Fibroblast of lung (primary cell): ENCODE data around the gene PLTP. TPM values are rescaled to one million over a fixed set of nuclear protein-coding genes. Genes with fewer than 3 reads are reported as not detected.

Experiments used
- DNase-seq, 2 donors: peaks; one replicate each; pipeline versions ENCODE4 v3.0.0 to v3.0.0-alpha.2; 2010; ENCODE audit warnings: low read depth in 2 of 2
- H2AFZ ChIP-seq: 2 replicates; pipeline ENCODE4 v1.5.1; 2012; ENCODE audit warnings: low read length, control low read depth, inconsistent platforms
- H3K27ac ChIP-seq: 2 replicates; pipeline ENCODE4 v1.5.1; 2011; ENCODE audit warnings: low read length, control low read depth; ENCODE audit not compliant: insufficient read depth
- H3K27me3 ChIP-seq: 2 replicates; pipeline ENCODE4 v1.5.1; 2011; ENCODE audit warnings: mild to moderate bottlenecking, low read length; ENCODE audit not compliant: control insufficient read depth, insufficient read depth
- H3K36me3 ChIP-seq: 2 replicates; pipeline ENCODE4 v1.5.1; 2011; ENCODE audit warnings: low read length; ENCODE audit not compliant: control insufficient read depth, insufficient read depth
- H3K4me1 ChIP-seq: 2 replicates; pipeline ENCODE4 v1.5.1; 2011; ENCODE audit warnings: low read length; ENCODE audit not compliant: control insufficient read depth, insufficient read depth; ENCODE audit errors: extremely low read depth
- H3K4me2 ChIP-seq: 2 replicates; pipeline ENCODE4 v1.5.1; 2011; ENCODE audit warnings: low read length, control low read depth; ENCODE audit not compliant: insufficient read depth; ENCODE audit errors: extremely low read depth
- H3K4me3 ChIP-seq, 4 experiments: fragments of 200-600 bp in 1 of 4; sonication (generic) in 1 of 4; replicated peaks in 1 of 4; 2 replicates each; pipeline ENCODE4 v1.5.1; 2011 to 2016; ENCODE audit warnings: low read length in 4 of 4, low read depth in 3 of 4, mild to moderate bottlenecking in 3 of 4, control low read depth in 2 of 4, inconsistent platforms in 1 of 4, mixed read lengths in 1 of 4; ENCODE audit not compliant: insufficient read depth in 1 of 4; ENCODE audit errors: control extremely low read depth in 1 of 4
- H3K79me2 ChIP-seq: 2 replicates; pipeline ENCODE4 v1.5.1; 2012; ENCODE audit warnings: mild to moderate bottlenecking, low read length, inconsistent platforms; ENCODE audit not compliant: control insufficient read depth, insufficient read depth
- H3K9ac ChIP-seq: 2 replicates; pipeline ENCODE4 v1.5.1; 2011; ENCODE audit warnings: mild to moderate bottlenecking, low read length, control low read depth; ENCODE audit not compliant: insufficient read depth
- H3K9me3 ChIP-seq: 2 replicates; pipeline ENCODE4 v1.5.1; 2012; ENCODE audit warnings: low read depth, low read length; ENCODE audit not compliant: control insufficient read depth, insufficient read depth
- H4K20me1 ChIP-seq: 2 replicates; pipeline ENCODE4 v1.5.1; 2011; ENCODE audit warnings: low read length; ENCODE audit not compliant: control insufficient read depth, insufficient read depth; ENCODE audit errors: extremely low read depth
- EZH2 ChIP-seq: IDR thresholded peaks from 2 replicates; pipeline ENCODE4 v1.5.1; 2012; ENCODE audit warnings: low read length, control low read depth, mild to moderate bottlenecking; ENCODE audit errors: missing control alignments
- polyA plus RNA-seq, 2 donors: library from polyadenylated mRNA; depleted of rRNA in 1 of 2; stranded (reverse) in 1 of 2; unstranded in 1 of 2; fragments of >200 nt; gene quantifications; 2 replicates each; pipeline ENCODE4 v1.2.1, GENCODE V29; 2011 to 2012; ENCODE audit warnings: missing spikeins in 1 of 2
- total RNA-seq: library from RNA; depleted of rRNA; stranded (reverse); fragments of >200 nt; gene quantifications from 2 replicates; pipeline ENCODE4 v1.2.1, GENCODE V29; 2014
- TF ChIP-seq, protein P1 (sequence below), 2 donors: IDR thresholded peaks in 1 of 2; conservative IDR thresholded peaks in 1 of 2; 1 replicate in 1 of 2; 2 replicates in 1 of 2; pipeline ENCODE4 v1.5.1; 2011 to 2012; ENCODE audit warnings: low read length in 2 of 2, control low read depth in 1 of 2, inconsistent platforms in 1 of 2, low read depth in 1 of 2, mild to moderate bottlenecking in 1 of 2

Gene PLTP
- total and polyA plus RNA-seq, 2 donors (not counting 1 experiment from before 2014, with no cell fraction given): 63.1 to 110 TPM

DNA sequence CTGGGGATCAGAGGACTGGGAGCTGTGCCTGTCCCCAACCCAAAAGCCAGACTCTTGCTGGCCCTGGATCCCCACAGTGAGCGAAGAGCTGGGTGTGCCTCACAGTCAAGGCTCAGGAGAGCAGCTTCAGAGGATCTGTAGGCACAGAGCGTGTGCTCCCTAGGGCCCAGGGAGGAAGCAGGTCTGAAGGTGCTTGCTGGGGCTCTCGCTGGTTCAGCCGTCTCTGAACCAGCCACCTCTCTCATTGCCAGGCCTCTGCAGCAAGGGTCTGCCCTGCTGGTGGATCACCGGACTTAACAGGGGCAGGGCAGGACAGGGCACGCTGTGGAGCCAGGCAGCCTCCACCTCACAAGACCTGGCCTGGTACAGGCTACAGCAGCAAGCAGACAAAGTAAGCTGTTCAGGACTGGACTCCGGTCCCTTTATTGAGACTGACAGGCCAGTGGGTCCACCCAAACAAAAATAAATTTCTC is 36.3 kb upstream of the PLTP start:
- Histone ChIP-seq H3K4me3 (no peak overlapping the region), H3K9ac (no peak overlapping the region), H3K4me1 (peaks cover 2% of the 10 kb centered on the region), H3K79me2 (no peaks in the 10 kb centered on the region), H3K36me3 (peaks cover 70% of the 10 kb centered on the region), H2AFZ (no peak overlapping the region), H4K20me1 (no peaks in the 10 kb centered on the region), H3K9me3 (no peaks in the 10 kb centered on the region), H3K4me2 (no peak overlapping the region), H3K27ac (no peak overlapping the region), H3K27me3 (no peaks in the 10 kb centered on the region)
- TF ChIP-seq, protein P1, sequence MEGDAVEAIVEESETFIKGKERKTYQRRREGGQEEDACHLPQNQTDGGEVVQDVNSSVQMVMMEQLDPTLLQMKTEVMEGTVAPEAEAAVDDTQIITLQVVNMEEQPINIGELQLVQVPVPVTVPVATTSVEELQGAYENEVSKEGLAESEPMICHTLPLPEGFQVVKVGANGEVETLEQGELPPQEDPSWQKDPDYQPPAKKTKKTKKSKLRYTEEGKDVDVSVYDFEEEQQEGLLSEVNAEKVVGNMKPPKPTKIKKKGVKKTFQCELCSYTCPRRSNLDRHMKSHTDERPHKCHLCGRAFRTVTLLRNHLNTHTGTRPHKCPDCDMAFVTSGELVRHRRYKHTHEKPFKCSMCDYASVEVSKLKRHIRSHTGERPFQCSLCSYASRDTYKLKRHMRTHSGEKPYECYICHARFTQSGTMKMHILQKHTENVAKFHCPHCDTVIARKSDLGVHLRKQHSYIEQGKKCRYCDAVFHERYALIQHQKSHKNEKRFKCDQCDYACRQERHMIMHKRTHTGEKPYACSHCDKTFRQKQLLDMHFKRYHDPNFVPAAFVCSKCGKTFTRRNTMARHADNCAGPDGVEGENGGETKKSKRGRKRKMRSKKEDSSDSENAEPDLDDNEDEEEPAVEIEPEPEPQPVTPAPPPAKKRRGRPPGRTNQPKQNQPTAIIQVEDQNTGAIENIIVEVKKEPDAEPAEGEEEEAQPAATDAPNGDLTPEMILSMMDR (conservative IDR thresholded peaks at IDR 0.05 in 1 of 2, IDR thresholded peaks at IDR 0.05 in 1 of 2; ENCODE audit: low read depth in 1 of 2, low read length in 2 of 2): no peak
- TF ChIP-seq EZH2: no peak
- DNase-seq: no peak

DNA sequence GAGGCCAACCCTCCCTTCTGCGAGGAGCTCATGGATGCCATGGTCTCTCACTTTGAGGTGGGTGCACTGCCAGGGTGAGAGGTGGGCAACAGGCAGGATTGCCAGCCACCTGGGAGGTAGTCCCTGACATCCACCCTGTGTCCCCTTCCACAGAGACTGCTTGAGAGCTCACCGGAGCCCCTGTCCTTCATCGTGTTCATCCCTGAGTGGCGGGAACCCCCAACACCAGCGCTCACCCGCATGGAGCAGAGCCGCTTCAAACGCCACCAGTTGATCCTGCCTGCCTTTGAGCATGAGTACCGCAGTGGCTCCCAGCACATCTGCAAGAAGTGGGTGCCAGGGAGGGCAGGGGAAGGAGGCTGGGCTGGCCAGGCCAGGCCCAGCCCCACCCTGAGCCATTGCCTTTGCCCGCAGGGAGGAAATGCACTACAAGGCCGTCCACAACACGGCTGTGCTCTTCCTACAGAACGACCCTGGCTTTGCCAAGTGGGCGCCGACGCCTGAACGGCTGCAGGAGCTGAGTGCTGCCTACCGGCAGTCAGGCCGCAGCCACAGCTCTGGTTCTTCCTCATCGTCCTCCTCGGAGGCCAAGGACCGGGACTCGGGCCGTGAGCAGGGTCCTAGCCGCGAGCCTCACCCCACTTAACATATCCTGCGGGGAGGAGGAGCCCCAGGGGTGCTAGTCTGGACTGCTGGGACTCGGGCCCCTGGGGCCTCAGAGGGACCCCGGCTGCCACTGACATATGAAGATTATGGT is 35.3 kb upstream of the PLTP start:
- TF ChIP-seq, protein P1 (conservative IDR thresholded peaks at IDR 0.05 in 1 of 2, IDR thresholded peaks at IDR 0.05 in 1 of 2; ENCODE audit: low read depth in 1 of 2, low read length in 2 of 2): no peak
- no peak for TF ChIP-seq EZH2
- DNase-seq: no peak

DNA sequence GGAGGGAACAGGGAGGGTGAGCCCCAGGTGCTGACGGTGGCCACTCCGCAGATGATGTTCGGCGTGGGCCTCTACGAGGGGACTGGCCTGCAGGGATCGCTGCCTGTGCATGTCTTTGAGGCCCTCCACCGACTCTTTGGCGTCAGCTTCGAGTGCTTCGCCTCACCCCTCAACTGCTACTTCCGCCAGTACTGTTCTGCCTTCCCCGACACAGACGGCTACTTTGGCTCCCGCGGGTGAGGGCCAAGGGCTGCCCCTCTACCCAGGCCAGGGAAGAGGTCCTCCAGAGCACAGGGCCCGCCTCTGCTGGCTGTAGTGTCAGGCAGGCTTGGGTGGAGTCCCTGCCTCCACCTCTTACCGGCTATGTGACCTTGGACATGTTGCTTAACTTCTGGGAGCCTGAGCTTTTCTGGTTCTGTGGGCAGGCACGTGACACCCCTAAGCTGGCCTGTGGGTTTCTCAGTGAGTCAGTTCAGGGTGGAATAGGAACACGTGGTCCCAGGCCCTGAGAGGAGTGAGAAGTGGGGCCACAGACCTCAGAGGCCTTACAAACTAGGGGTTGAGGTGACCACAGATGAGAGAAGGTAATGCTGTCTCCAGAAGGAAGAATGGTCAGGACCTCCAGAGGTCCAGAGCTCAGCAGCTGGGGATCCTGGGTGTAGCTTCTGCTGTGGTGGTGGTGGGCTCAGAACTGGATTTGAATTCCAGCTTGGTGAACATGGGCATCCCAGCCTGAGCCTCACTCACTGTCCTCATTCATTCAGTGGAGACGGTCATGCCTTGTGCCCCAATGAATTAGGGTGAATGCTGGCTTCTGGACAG is 34.4 kb upstream of the PLTP start:
- Histone ChIP-seq H3K9me3 (no peaks in the 10 kb centered on the region), H3K79me2 (no peaks in the 10 kb centered on the region), H3K27me3 (no peaks in the 10 kb centered on the region), H3K4me1 (peaks cover 2% of the 10 kb centered on the region), H3K27ac (peak overlapping the region; percentile 9), H3K9ac (no peak overlapping the region), H2AFZ (no peak overlapping the region), H3K4me3 (no peak overlapping the region), H3K4me2 (no peak overlapping the region), H3K36me3 (peaks cover 63% of the 10 kb centered on the region), H4K20me1 (no peaks in the 10 kb centered on the region)
- DNase-seq: peak; percentile 28 to 41
- TF ChIP-seq, protein P1 (conservative IDR thresholded peaks at IDR 0.05 in 1 of 2, IDR thresholded peaks at IDR 0.05 in 1 of 2; ENCODE audit: low read depth in 1 of 2, low read length in 2 of 2): no peak
- TF ChIP-seq EZH2: no peak

More for the DNA sequence above, 35.3 kb upstream of the PLTP start:
- Histone ChIP-seq H3K9ac (no peak overlapping the region), H3K9me3 (no peaks in the 10 kb centered on the region), H3K79me2 (no peaks in the 10 kb centered on the region), H2AFZ (no peak overlapping the region), H3K4me1 (peaks cover 2% of the 10 kb centered on the region), H3K4me3 (no peak overlapping the region), H3K27me3 (no peaks in the 10 kb centered on the region), H3K36me3 (peaks cover 70% of the 10 kb centered on the region), H4K20me1 (no peaks in the 10 kb centered on the region), H3K27ac (no peak overlapping the region), H3K4me2 (no peak overlapping the region)
